ENCODE measurements around the gene SCG5. TPM values are rescaled to one million over a fixed set of nuclear protein-coding genes. Genes with fewer than 3 reads are reported as not detected.

Gene SCG5
- total RNA-seq, 4 donors from 2014 or later: not detected

- H3K4me3 ChIP-seq: no peak overlapping the region
- no peak overlapping the region for H3K27ac ChIP-seq
- H3K36me3 ChIP-seq: no peaks in the 10 kb centered on the region
- H3K4me1 ChIP-seq: no peaks in the 10 kb centered on the region
- 100% methylated on average over 1 of the region's 1 CpG for WGBS
- DNase-seq (ENCODE audit: low spot score in 2 of 2): no peak
- TF ChIP-seq, protein P1, sequence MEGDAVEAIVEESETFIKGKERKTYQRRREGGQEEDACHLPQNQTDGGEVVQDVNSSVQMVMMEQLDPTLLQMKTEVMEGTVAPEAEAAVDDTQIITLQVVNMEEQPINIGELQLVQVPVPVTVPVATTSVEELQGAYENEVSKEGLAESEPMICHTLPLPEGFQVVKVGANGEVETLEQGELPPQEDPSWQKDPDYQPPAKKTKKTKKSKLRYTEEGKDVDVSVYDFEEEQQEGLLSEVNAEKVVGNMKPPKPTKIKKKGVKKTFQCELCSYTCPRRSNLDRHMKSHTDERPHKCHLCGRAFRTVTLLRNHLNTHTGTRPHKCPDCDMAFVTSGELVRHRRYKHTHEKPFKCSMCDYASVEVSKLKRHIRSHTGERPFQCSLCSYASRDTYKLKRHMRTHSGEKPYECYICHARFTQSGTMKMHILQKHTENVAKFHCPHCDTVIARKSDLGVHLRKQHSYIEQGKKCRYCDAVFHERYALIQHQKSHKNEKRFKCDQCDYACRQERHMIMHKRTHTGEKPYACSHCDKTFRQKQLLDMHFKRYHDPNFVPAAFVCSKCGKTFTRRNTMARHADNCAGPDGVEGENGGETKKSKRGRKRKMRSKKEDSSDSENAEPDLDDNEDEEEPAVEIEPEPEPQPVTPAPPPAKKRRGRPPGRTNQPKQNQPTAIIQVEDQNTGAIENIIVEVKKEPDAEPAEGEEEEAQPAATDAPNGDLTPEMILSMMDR (IDR thresholded peaks at IDR 0.05): no peak
- TF ChIP-seq POLR2A (IDR thresholded peaks at IDR 0.05): no peak
- TF ChIP-seq EP300 (IDR thresholded peaks at IDR 0.05): no peak
- TF ChIP-seq POLR2AphosphoS5 (IDR thresholded peaks at IDR 0.05): no peak
- no peaks in the 10 kb centered on the region for H3K27me3 ChIP-seq
- no peaks in the 10 kb centered on the region for H3K9me3 ChIP-seq
These were observed 98.1 kb downstream of the SCG5 start for GRCh38 chr15:32739522-32740063.

DNA sequence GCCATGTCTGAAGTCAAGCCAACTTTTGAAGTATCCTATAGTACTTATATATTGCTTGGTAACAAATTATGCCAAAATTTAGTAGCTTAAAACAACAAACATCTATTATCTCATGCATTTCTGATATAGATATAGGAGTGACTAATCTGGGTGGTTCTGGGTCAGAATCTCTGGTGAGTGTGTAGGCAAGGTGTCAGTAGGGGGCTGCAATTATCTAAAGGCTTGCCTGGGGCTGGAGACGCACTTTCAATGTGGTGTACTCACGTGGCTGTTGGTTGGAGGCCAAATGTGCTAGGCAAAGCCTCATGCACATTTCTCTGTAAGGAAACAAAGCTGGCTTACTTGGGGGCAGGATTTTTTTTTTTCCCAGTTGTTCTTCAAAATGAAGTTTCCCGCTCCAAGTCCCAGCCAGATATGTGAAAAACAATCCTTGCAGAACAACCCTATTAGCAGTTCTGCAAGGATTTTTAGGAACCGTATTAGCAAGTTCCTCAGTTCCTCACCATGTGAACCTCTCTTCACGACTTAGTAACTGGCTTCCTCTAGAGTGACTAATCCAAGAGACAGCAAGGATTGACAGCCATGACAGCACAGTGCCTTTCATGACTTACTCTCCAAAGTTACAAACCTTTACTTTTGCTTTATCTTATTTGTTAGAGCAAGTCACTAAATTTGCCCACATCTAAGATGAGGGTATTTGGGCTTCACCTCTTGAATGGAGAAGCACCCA lies 102.1 kb downstream of the SCG5 start:
- TF ChIP-seq POLR2A (IDR thresholded peaks at IDR 0.05) (no peak), POLR2AphosphoS5 (IDR thresholded peaks at IDR 0.05) (no peak)
- TF ChIP-seq, protein P1 (IDR thresholded peaks at IDR 0.05): no peak
- 47% methylated on average over 4 of the region's 5 CpGs for WGBS

GRCh38 chr15:32746116-32746857 lies 104.8 kb downstream of the SCG5 start:
- Histone ChIP-seq H3K27ac (no peak overlapping the region), H3K4me1 (no peaks in the 10 kb centered on the region), H3K4me3 (no peak overlapping the region), H3K36me3 (no peaks in the 10 kb centered on the region), H3K9me3 (no peaks in the 10 kb centered on the region), H3K27me3 (no peaks in the 10 kb centered on the region)
- TF ChIP-seq EP300 (IDR thresholded peaks at IDR 0.05) (no peak), POLR2AphosphoS5 (IDR thresholded peaks at IDR 0.05) (no peak), POLR2A (IDR thresholded peaks at IDR 0.05) (no peak)
- TF ChIP-seq, protein P1 (IDR thresholded peaks at IDR 0.05): no peak
- DNase-seq (ENCODE audit: low spot score in 2 of 2): no peak
- WGBS: 73% methylated on average over 4 of the region's 4 CpGs

More for the DNA sequence above, 102.1 kb downstream of the SCG5 start:
- H3K36me3 ChIP-seq: no peaks in the 10 kb centered on the region
- no peaks in the 10 kb centered on the region for H3K9me3 ChIP-seq
- H3K27ac ChIP-seq: no peak overlapping the region
- DNase-seq (ENCODE audit: low spot score in 2 of 2): no peak
- H3K27me3 ChIP-seq: no peaks in the 10 kb centered on the region
- H3K4me1 ChIP-seq: no peaks in the 10 kb centered on the region
- H3K4me3 ChIP-seq: no peak overlapping the region

Other genes starting within 250 kb of the SCG5 start
- 1 to 10 TPM in 1 of 4 donors, under 1 TPM in 1, not detected in 2; 0.76 to 1.6 TPM for gene GOLGA8K, start 238.4 kb upstream of the SCG5 start, total RNA-seq
- gene GOLGA8O, start 186.1 kb upstream of the SCG5 start, total RNA-seq: 1 to 10 TPM in 1 of 4 donors, not detected in 3; 1.5 TPM
- gene GOLGA8N, start 48.3 kb upstream of the SCG5 start, total RNA-seq: 10 to 100 TPM in 1 of 4 donors, 1 to 10 TPM in 3; 3.0 to 23.3 (median 5.2) TPM
- 1 to 10 TPM; 5.8 to 7.5 (median 6.9) TPM for gene ARHGAP11A, start 26.2 kb upstream of the SCG5 start, total RNA-seq
- gene GREM1, start 76.3 kb downstream of the SCG5 start, total RNA-seq: 1 to 10 TPM in 3 of 4 donors, under 1 TPM in 1; 0.85 to 3.6 (median 1.6) TPM

All from suprapubic skin (tissue), 4 donors.